ENCODE measurements around the gene LGMN. TPM values are rescaled to one million over a fixed set of nuclear protein-coding genes. Genes with fewer than 3 reads are reported as not detected.

Gene LGMN
- total RNA-seq, 1 experiment from 2014 or later: 37.2 TPM

- ATAC-seq (no peak), DNase-seq (ENCODE audit: low read depth, low spot score) (no peak)
- in situ Hi-C loops (cut with HindIII; ENCODE audit: low pct_unique_long_range_greater_than_20kb, low sequenced_read_pairs) (no loop called here), intact Hi-C loops (cut with micrococcal nuclease; ENCODE audit: unreplicated experiment) (no loop called here)
- TF ChIP-seq POLR2AphosphoS5 (IDR thresholded peaks at IDR 0.05; ENCODE audit: low read depth, low read length) (no peak), SIN3A (IDR thresholded peaks at IDR 0.05; ENCODE audit: borderline replicate concordance, insufficient read depth, low read depth, low read length) (no peak), REST (IDR thresholded peaks at IDR 0.05; ENCODE audit: insufficient read depth in 1 of 2, low read depth in 2 of 2, low read length in 1 of 2) (no peak), CTCF (IDR thresholded peaks at IDR 0.05) (no peak), TCF7L2 (IDR thresholded peaks at IDR 0.05; ENCODE audit: low read depth, low read length) (no peak)
- no TSS peak for BruUV-seq (replicated peaks)
- no peaks in the 10 kb centered on the region for H3K4me1 ChIP-seq (ENCODE audit: control insufficient read depth, insufficient read depth, low read length)
- H3K4me3 ChIP-seq (ENCODE audit: low read depth in 2 of 2, low read length in 2 of 2): no peak overlapping the region
- no peaks in the 10 kb centered on the region for H3K36me3 ChIP-seq (ENCODE audit: control insufficient read depth, insufficient read depth, low read length)
- ChIA-PET CTCF (no interaction called here), POLR2A (no interaction called here)
- no peak overlapping the region for H3K27ac ChIP-seq (ENCODE audit: low read length)
- H3K27me3 ChIP-seq (ENCODE audit: control insufficient read depth, insufficient read depth, low read length): no peaks in the 10 kb centered on the region
- no peaks in the 10 kb centered on the region for H3K9me3 ChIP-seq (ENCODE audit: control insufficient read depth, insufficient read depth, low read depth, low read length)
These were observed 42.0 kb downstream of the LGMN start for GRCh38 chr14:92706386-92706785.

GRCh38 chr14:92704821-92705220, 43.6 kb downstream of the LGMN start:
- no TSS peak for BruUV-seq (replicated peaks)
- H3K36me3 ChIP-seq (ENCODE audit: control insufficient read depth, insufficient read depth, low read length): no peaks in the 10 kb centered on the region
- intact Hi-C loops (cut with micrococcal nuclease; ENCODE audit: unreplicated experiment) (no loop called here), in situ Hi-C loops (cut with HindIII; ENCODE audit: low pct_unique_long_range_greater_than_20kb, low sequenced_read_pairs) (no loop called here)
- POLR2A ChIA-PET: no interaction called here
- CTCF ChIA-PET: no interaction called here
- DNase-seq (ENCODE audit: low read depth, low spot score): no peak
- no peak for TF ChIP-seq CTCF (IDR thresholded peaks at IDR 0.05)
- TF ChIP-seq POLR2AphosphoS5 (IDR thresholded peaks at IDR 0.05; ENCODE audit: low read depth, low read length): no peak
- TF ChIP-seq REST (IDR thresholded peaks at IDR 0.05; ENCODE audit: insufficient read depth in 1 of 2, low read depth in 2 of 2, low read length in 1 of 2): no peak
- no peak for TF ChIP-seq TCF7L2 (IDR thresholded peaks at IDR 0.05; ENCODE audit: low read depth, low read length)
- TF ChIP-seq SIN3A (IDR thresholded peaks at IDR 0.05; ENCODE audit: borderline replicate concordance, insufficient read depth, low read depth, low read length): no peak
- no peaks in the 10 kb centered on the region for H3K9me3 ChIP-seq (ENCODE audit: control insufficient read depth, insufficient read depth, low read depth, low read length)
- no peak overlapping the region for H3K27ac ChIP-seq (ENCODE audit: low read length)
- ATAC-seq: no peak
- no peaks in the 10 kb centered on the region for H3K4me1 ChIP-seq (ENCODE audit: control insufficient read depth, insufficient read depth, low read length)
- H3K27me3 ChIP-seq (ENCODE audit: control insufficient read depth, insufficient read depth, low read length): no peaks in the 10 kb centered on the region
- no peak overlapping the region for H3K4me3 ChIP-seq (ENCODE audit: low read depth in 2 of 2, low read length in 2 of 2)

Data from Panc1 (cell line).